Measurements from ENCODE around the gene LRP10. TPM values are rescaled to one million over a fixed set of nuclear protein-coding genes. Genes with fewer than 3 reads are reported as not detected.
A peak's percentile ranks its signal among the peaks of the same experiment; 100 is the strongest.

LRP10 gene
- total RNA-seq, 1 donor from 2014 or later, result 43.1 TPM

- Mint-ChIP-seq H3K4me3 (ENCODE audit: low read depth) (no peak overlapping the region), H3K27ac (no peak overlapping the region), H3K9me3 (ENCODE audit: low read depth) (no peaks in the 10 kb centered on the region), H3K27me3 (no peaks in the 10 kb centered on the region), H3K36me3 (ENCODE audit: insufficient read depth) (peaks cover 16% of the 10 kb centered on the region), H3K4me1 (ENCODE audit: low read depth) (peaks cover 2% of the 10 kb centered on the region)
- no peak for DNase-seq (ENCODE audit: low spot score, unreplicated experiment)
- no peak for TF ChIP-seq CTCF (IDR thresholded peaks at IDR 0.05; ENCODE audit: unreplicated experiment)
These were observed 25.5 kb upstream of the LRP10 start for GRCh38 chr14:22845821-22846625.

DNA sequence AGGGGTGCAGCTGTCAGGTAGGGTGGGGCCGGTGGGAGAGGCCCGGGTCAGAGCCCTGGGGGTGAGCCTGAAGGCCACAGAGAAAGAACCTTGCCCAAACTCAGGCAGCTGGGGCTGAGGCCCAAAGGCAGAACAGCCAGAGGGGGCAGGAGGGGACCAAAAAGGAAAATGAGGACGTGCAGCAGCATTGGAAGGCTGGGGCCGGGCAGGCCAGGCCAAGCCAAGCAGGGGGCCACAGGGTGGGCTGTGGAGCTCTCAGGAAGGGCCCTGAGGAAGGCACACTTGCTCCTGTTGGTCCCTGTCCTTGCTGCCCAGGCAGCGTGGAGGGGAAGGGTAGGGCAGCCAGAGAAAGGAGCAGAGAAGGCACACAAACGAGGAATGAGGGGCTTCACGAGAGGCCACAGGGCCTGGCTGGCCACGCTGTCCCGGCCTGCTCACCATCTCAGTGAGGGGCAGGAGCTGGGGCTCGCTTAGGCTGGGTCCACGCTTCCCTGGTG is 24.7 kb upstream of the LRP10 start:
- H3K9me3 Mint-ChIP-seq (ENCODE audit: low read depth), result no peaks in the 10 kb centered on the region
- DNase-seq (ENCODE audit: low spot score, unreplicated experiment), result no peak
- no peaks in the 10 kb centered on the region for H3K27me3 Mint-ChIP-seq
- H3K36me3 Mint-ChIP-seq (ENCODE audit: insufficient read depth), result peaks cover 12% of the 10 kb centered on the region
- H3K4me1 Mint-ChIP-seq (ENCODE audit: low read depth), result peaks cover 2% of the 10 kb centered on the region
- no peak overlapping the region for H3K4me3 Mint-ChIP-seq (ENCODE audit: low read depth)
- H3K27ac Mint-ChIP-seq, result no peak overlapping the region
- no peak for TF ChIP-seq CTCF (IDR thresholded peaks at IDR 0.05; ENCODE audit: unreplicated experiment)

- TF ChIP-seq CTCF (IDR thresholded peaks at IDR 0.05; ENCODE audit: unreplicated experiment), result peak; percentile 15
- DNase-seq (ENCODE audit: low spot score, unreplicated experiment), result no peak
- Mint-ChIP-seq H3K27ac (peak overlapping the region; percentile 90), H3K36me3 (ENCODE audit: insufficient read depth) (peaks cover 10% of the 10 kb centered on the region), H3K4me1 (ENCODE audit: low read depth) (peaks cover 4% of the 10 kb centered on the region), H3K27me3 (no peaks in the 10 kb centered on the region), H3K9me3 (ENCODE audit: low read depth) (no peaks in the 10 kb centered on the region), H3K4me3 (ENCODE audit: low read depth) (no peak overlapping the region)
These were observed 23.7 kb upstream of the LRP10 start for GRCh38 chr14:22847661-22848341.

DNA sequence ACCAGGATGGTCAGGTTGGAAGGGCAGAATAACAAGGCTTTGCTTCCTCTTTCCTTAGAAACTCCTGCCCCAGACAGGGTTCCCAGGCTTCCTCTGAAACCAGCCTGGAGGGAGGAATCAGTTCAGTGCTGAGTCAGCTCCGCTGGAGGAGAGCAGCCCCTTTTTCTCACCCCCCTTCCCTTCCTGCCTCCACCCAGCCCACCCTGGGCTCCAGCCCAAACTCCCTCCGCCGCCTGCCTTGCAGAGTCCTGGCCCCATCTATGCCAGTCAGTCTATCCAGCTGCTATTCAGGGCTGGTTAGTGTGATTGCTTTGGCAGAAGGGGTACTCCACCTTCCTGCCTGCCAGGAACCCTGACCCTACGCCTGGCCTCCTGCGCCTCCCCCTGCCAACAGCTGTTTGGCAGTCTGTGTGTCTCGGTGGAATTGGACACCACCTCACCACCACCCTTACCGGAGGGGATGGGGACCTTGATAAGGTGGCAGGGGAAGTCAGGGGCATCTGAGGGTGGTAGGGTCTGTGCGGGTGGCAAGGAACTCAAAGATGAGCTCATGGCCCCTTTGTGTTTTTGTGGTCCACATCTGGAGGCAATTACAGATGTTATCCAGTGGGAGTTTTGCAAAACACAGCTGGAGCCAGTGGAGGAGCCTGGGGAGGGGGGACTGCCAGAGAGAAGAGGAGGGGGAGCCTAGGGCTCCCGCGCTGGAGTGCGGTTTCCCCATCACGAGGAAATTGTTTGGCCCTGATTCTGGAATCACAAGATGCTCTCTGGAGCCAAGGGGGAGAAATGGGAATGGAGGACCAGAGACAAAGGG is 23.0 kb upstream of the LRP10 start:
- Mint-ChIP-seq H3K36me3 (ENCODE audit: insufficient read depth) (peaks cover 8% of the 10 kb centered on the region), H3K27ac (peak overlapping the region; percentile 90), H3K4me3 (ENCODE audit: low read depth) (no peak overlapping the region), H3K4me1 (ENCODE audit: low read depth) (peaks cover 6% of the 10 kb centered on the region), H3K9me3 (ENCODE audit: low read depth) (no peaks in the 10 kb centered on the region), H3K27me3 (no peaks in the 10 kb centered on the region)
- no peak for DNase-seq (ENCODE audit: low spot score, unreplicated experiment)
- TF ChIP-seq CTCF (IDR thresholded peaks at IDR 0.05; ENCODE audit: unreplicated experiment), result no peak
